Keratinocyte (primary cell): Measurements from ENCODE around the gene ITPKC. TPM values are rescaled to one million over a fixed set of nuclear protein-coding genes. Genes with fewer than 3 reads are reported as not detected.

Source experiments
- DNase-seq: peaks from one replicate; pipeline ENCODE4 v3.0.0-alpha.2; 2011; ENCODE audit warnings: low read depth, missing footprints, low spot score
- FAIRE-seq: peaks from 2 replicates; lab custom pipeline; 2011; peaks lifted over from hg19 to GRCh38; lab: Jason Lieb, UNC
- H2AFZ ChIP-seq: 2 replicates; pipeline ENCODE4 v1.6.0; 2012; ENCODE audit warnings: low read length, control low read depth, inconsistent platforms; ENCODE audit not compliant: control insufficient read depth
- H3K27ac ChIP-seq: 2 replicates; pipeline ENCODE4 v1.5.1; 2011; ENCODE audit warnings: low read length; ENCODE audit not compliant: control insufficient read depth, insufficient read depth
- H3K27me3 ChIP-seq: 3 replicates; pipeline ENCODE4 v1.6.0; 2011; ENCODE audit warnings: low read length; ENCODE audit not compliant: control insufficient read depth, insufficient read depth; ENCODE audit errors: extremely low read depth
- H3K36me3 ChIP-seq, 2 experiments: 2 replicates in 1 of 2; 3 replicates in 1 of 2; pipeline ENCODE4 v1.5.1; 2011; ENCODE audit warnings: low read length in 2 of 2, mild to moderate bottlenecking in 1 of 2; ENCODE audit not compliant: control insufficient read depth in 2 of 2, insufficient read depth in 2 of 2; ENCODE audit errors: extremely low read depth in 1 of 2
- H3K4me1 ChIP-seq: 3 replicates; pipeline ENCODE4 v1.5.1; 2011; ENCODE audit warnings: low read length; ENCODE audit not compliant: control insufficient read depth, insufficient read depth; ENCODE audit errors: extremely low read depth
- H3K4me2 ChIP-seq: 3 replicates; pipeline ENCODE4 v1.6.0; 2011; ENCODE audit warnings: low read depth, low read length; ENCODE audit not compliant: control insufficient read depth, insufficient read depth; ENCODE audit errors: extremely low read depth
- H3K4me3 ChIP-seq, 3 experiments: fragments of 200-600 bp in 1 of 3; sonication (generic) in 1 of 3; 2 replicates in 2 of 3; 3 replicates in 1 of 3; pipeline ENCODE4 v1.5.1; 2011 to 2016; ENCODE audit warnings: low read length in 3 of 3, mild to moderate bottlenecking in 3 of 3, control low read depth in 2 of 3, inconsistent platforms in 1 of 3, low read depth in 1 of 3, mixed read lengths in 1 of 3, mixed run types in 1 of 3, moderate library complexity in 1 of 3; ENCODE audit not compliant: control insufficient read depth in 2 of 3, insufficient read depth in 2 of 3; ENCODE audit errors: extremely low read depth in 1 of 3
- H3K79me2 ChIP-seq: 2 replicates; pipeline ENCODE4 v1.6.0; 2012; ENCODE audit warnings: low read length; ENCODE audit not compliant: control insufficient read depth, insufficient read depth
- H3K9ac ChIP-seq: 3 replicates; pipeline ENCODE4 v1.6.0; 2011; ENCODE audit warnings: low read length; ENCODE audit not compliant: control insufficient read depth, insufficient read depth; ENCODE audit errors: extremely low read depth
- H3K9me1 ChIP-seq: 3 replicates; pipeline ENCODE4 v1.6.0; 2011; ENCODE audit warnings: low read length; ENCODE audit not compliant: control insufficient read depth, insufficient read depth; ENCODE audit errors: extremely low read depth
- H3K9me3 ChIP-seq: 2 replicates; pipeline ENCODE4 v1.5.1; 2012; ENCODE audit warnings: low read depth, low read length; ENCODE audit not compliant: control insufficient read depth
- H4K20me1 ChIP-seq: 3 replicates; pipeline ENCODE4 v1.6.0; 2011; ENCODE audit warnings: low read length; ENCODE audit not compliant: control insufficient read depth, insufficient read depth; ENCODE audit errors: extremely low read depth
- CTCF ChIP-seq, 3 experiments: IDR thresholded peaks in 1 of 3; conservative IDR thresholded peaks in 1 of 3; optimal IDR thresholded peaks in 1 of 3; 2 replicates in 2 of 3; 3 replicates in 1 of 3; pipeline versions ENCODE3 to v1.5.1; 2011; ENCODE audit warnings: low read length in 3 of 3, mild to moderate bottlenecking in 3 of 3, moderate library complexity in 2 of 3, control low read depth in 1 of 3, inconsistent platforms in 1 of 3; ENCODE audit not compliant: insufficient read depth in 2 of 3; ENCODE audit errors: extremely low read depth in 1 of 3
- EZH2 ChIP-seq: IDR thresholded peaks from one replicate; pipeline ENCODE4 v1.6.1; 2012; ENCODE audit warnings: inconsistent platforms, mild to moderate bottlenecking, low read length, moderate library complexity
- dilution Hi-C: fragments of 300-500 bp; cut with MboI; formaldehyde crosslinking; loops from one replicate; pipeline ENCODE4 v1.7.0; 2020; ENCODE audit warnings: low sequenced_read_pairs; ENCODE audit not compliant: extremely low pct_ligation_motif_present
- polyA plus RNA-seq, 5 experiments: library from polyadenylated mRNA; depleted of rRNA in 3 of 5; stranded (reverse) in 3 of 5; stranded (forward) in 1 of 5; unstranded in 1 of 5; fragments of >200 nt; gene quantifications; 1 replicate in 1 of 5; 2 replicates in 3 of 5; 3 replicates in 1 of 5; pipeline versions ENCODE4 v1.2.1 to v1.2.3, GENCODE V29; 2011 to 2012; ENCODE audit warnings: missing spikeins in 2 of 5, low read depth in 1 of 5, low replicate concordance in 1 of 5

Gene ITPKC
- polyA plus RNA-seq, 1 donor (not counting 4 experiments of a cell fraction or from before 2014, with no cell fraction given), result 17.2 TPM

DNA sequence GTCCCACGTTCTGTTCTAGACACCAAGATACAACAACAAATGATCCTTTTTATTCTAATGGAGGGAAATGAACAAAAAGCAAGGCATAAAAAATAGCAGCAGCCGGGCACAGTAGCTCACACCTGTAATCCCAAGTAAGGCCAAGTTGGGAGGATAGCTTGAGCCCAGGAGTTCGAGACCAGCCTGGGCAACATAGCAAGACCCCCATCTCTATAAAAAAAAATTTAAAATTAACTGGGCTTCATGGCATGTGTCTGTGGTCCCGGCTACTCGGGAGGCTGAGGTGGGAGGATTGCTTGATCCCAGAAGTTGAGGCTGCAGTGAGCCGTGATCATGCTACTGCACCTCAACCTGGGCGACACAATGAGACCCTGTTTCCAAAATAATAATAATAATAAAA lies 59.5 kb downstream of the ITPKC start:
- Histone ChIP-seq H2AFZ (no peak overlapping the region), H3K9me1 (no peaks in the 10 kb centered on the region), H3K79me2 (no peaks in the 10 kb centered on the region), H3K4me3 (no peak overlapping the region), H4K20me1 (no peaks in the 10 kb centered on the region), H3K4me2 (no peak overlapping the region), H3K27ac (no peak overlapping the region), H3K9me3 (no peaks in the 10 kb centered on the region), H3K27me3 (no peaks in the 10 kb centered on the region), H3K9ac (no peak overlapping the region), H3K36me3 (no peaks in the 10 kb centered on the region), H3K4me1 (peaks cover 26% of the 10 kb centered on the region)
- TF ChIP-seq CTCF (optimal IDR thresholded peaks at IDR 0.05 in 1 of 3, IDR thresholded peaks at IDR 0.05 in 1 of 3, conservative IDR thresholded peaks at IDR 0.05 in 1 of 3; ENCODE audit: extremely low read depth in 1 of 3, insufficient read depth in 2 of 3, low read length in 3 of 3) (no peak), EZH2 (no peak)
- FAIRE-seq (no peak), DNase-seq (no peak)
- dilution Hi-C loops, result no loop called here

DNA sequence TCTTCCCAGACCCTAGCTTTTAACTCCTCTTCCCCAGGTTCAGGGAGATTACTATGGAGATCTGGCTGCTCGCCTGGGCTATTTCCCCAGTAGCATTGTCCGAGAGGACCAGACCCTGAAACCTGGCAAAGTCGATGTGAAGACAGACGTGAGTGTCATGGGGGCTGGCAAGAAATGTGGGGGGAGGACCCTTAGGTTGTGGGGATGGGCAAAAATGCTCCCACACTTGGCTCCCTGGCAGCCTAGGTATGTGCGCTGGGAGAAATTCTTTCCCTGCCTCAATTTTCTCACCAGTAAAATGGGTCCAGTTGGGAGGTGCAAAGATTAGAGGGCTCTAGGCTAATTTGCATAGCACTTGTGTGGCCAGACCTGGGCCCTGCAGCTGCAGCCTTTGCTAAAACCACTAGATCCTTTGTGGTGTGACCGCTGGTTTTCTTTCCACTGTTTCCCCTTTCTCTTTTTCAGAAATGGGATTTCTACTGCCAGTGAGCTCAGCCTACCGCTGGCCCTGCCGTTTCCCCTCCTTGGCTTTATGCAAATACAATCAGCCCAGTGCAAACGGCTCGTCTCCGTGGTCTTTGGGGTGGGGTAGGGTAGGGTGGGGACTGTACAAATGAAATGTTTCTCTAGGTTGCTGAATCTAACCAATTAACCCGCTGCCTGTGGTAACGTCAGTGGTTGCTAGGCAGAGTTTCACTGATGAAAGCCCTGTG lies 60.2 kb downstream of the ITPKC start:
- peak overlapping the region; percentile 70 to 96 (median 81) for H3K4me3 ChIP-seq
- H4K20me1 ChIP-seq, result no peaks in the 10 kb centered on the region
- peak overlapping the region; percentile 100 for H3K4me2 ChIP-seq
- H2AFZ ChIP-seq, result peak overlapping the region; percentile 90
- H3K79me2 ChIP-seq, result no peaks in the 10 kb centered on the region
- peak overlapping the region; percentile 93 for H3K9ac ChIP-seq
- peaks cover 26% of the 10 kb centered on the region for H3K4me1 ChIP-seq
- no peaks in the 10 kb centered on the region for H3K9me3 ChIP-seq
- dilution Hi-C loops, result no loop called here
- no peaks in the 10 kb centered on the region for H3K27me3 ChIP-seq
- TF ChIP-seq CTCF (optimal IDR thresholded peaks at IDR 0.05 in 1 of 3, IDR thresholded peaks at IDR 0.05 in 1 of 3, conservative IDR thresholded peaks at IDR 0.05 in 1 of 3; ENCODE audit: extremely low read depth in 1 of 3, insufficient read depth in 2 of 3, low read length in 3 of 3) (no peak), EZH2 (no peak)
- no peaks in the 10 kb centered on the region for H3K36me3 ChIP-seq
- peak overlapping the region; percentile 98 for H3K27ac ChIP-seq
- peak; percentile 46 for DNase-seq
- peak; percentile 73 for FAIRE-seq
- H3K9me1 ChIP-seq, result no peaks in the 10 kb centered on the region
